Measurements from ENCODE around the gene CYP4F12.

CYP4F12 gene

GRCh38 chr19:15714638-15715037 lies 41.8 kb downstream of the CYP4F12 start:
- DNase-seq (ENCODE audit: low read depth in 2 of 2), result no peak

GRCh38 chr19:15715642-15716041 lies 42.8 kb downstream of the CYP4F12 start:
- no peak for DNase-seq (ENCODE audit: low read depth in 2 of 2)

GRCh38 chr19:15717809-15718208 lies 44.9 kb downstream of the CYP4F12 start:
- DNase-seq (ENCODE audit: low read depth in 2 of 2), result no peak

GRCh38 chr19:15721268-15721667 lies 48.4 kb downstream of the CYP4F12 start:
- no peak for DNase-seq (ENCODE audit: low read depth in 2 of 2)

- DNase-seq (ENCODE audit: low read depth in 2 of 2), result no peak
Measured at GRCh38 chr19:15722956-15723355, 50.1 kb downstream of the CYP4F12 start.

- DNase-seq (ENCODE audit: low read depth in 2 of 2), result no peak
Measured at GRCh38 chr19:15727724-15728123, 54.8 kb downstream of the CYP4F12 start, which contains the start of gene OR10H2. OR10H2 (plus strand) TSS chr19:15728024; CDS start chr19:15728044, 20 bp downstream.

- no peak for DNase-seq (ENCODE audit: low read depth in 2 of 2)
Measured at GRCh38 chr19:15730538-15730937, 57.7 kb downstream of the CYP4F12 start.

GRCh38 chr19:15732388-15732787 lies 59.5 kb downstream of the CYP4F12 start:
- no peak for DNase-seq (ENCODE audit: low read depth in 2 of 2)

GRCh38 chr19:15733895-15734294 lies 61.0 kb downstream of the CYP4F12 start:
- DNase-seq (ENCODE audit: low read depth in 2 of 2), result no peak

- no peak for DNase-seq (ENCODE audit: low read depth in 2 of 2)
Measured at GRCh38 chr19:15737722-15738121, 64.8 kb downstream of the CYP4F12 start, which contains the start of gene OR10H3. OR10H3 (plus strand) TSS chr19:15737985; CDS start chr19:15741393, 3,408 bp downstream.

- no peak for DNase-seq (ENCODE audit: low read depth in 2 of 2)
Measured at GRCh38 chr19:15740785-15741184, 67.9 kb downstream of the CYP4F12 start.

Measured in stimulated activated CD4-positive, alpha-beta T cell treated with anti-CD3 and anti-CD28 coated beads, Interleukin-1b, Interleukin-23, amount 100 ng/mL, for 4 hours (primary cell).